ENCODE measurements around the gene PLEKHA5.
"Not testable (repeated sequence)": the region's sequence is repeated elsewhere in the genome, so short reads cannot be mapped to it uniquely, and the experiment has no call there.

Gene PLEKHA5

GRCh38 chr12:19301223-19301622, 171.7 kb downstream of the PLEKHA5 start:
- POLR2A ChIA-PET (ENCODE audit: low non-redundant PET): no interaction called here
- CTCF ChIA-PET: no interaction called here
- no peak overlapping the region for H3K27ac ChIP-seq
- no peak for TF ChIP-seq CTCF (conservative IDR thresholded peaks at IDR 0.05; ENCODE audit: low read depth)
- DNase-seq (ENCODE audit: low spot score): no peak

GRCh38 chr12:19301688-19302087, 172.2 kb downstream of the PLEKHA5 start:
- CTCF ChIA-PET: no interaction called here

GRCh38 chr12:19302100-19302640, 172.6 kb downstream of the PLEKHA5 start:
- no peak overlapping the region for H3K27ac ChIP-seq
- CTCF ChIA-PET: no interaction called here
- no peak for TF ChIP-seq CTCF (conservative IDR thresholded peaks at IDR 0.05; ENCODE audit: low read depth)
- POLR2A ChIA-PET (ENCODE audit: low non-redundant PET): no interaction called here
- no peak for DNase-seq (ENCODE audit: low spot score)

More at GRCh38 chr12:19301688-19302087, 172.2 kb downstream of the PLEKHA5 start:
- no peak for TF ChIP-seq CTCF (conservative IDR thresholded peaks at IDR 0.05; ENCODE audit: low read depth)
- POLR2A ChIA-PET (ENCODE audit: low non-redundant PET): no interaction called here
- no peak overlapping the region for H3K27ac ChIP-seq
- no peak for DNase-seq (ENCODE audit: low spot score)

- ChIA-PET CTCF (interaction anchor here (0.6 to 0.9 kb wide), 2 partner anchors 14 to 45 kb away, joined by 5 read pairs; no protein-coding TSS in a partner anchor), POLR2A (ENCODE audit: low non-redundant PET) (no interaction called here)
- H3K27ac ChIP-seq: no peak overlapping the region
- no peak for TF ChIP-seq CTCF (conservative IDR thresholded peaks at IDR 0.05; ENCODE audit: low read depth)
- DNase-seq (ENCODE audit: low spot score): no peak
Measured at GRCh38 chr12:19303496-19303895, 174.0 kb downstream of the PLEKHA5 start.

GRCh38 chr12:19304149-19304750, 174.7 kb downstream of the PLEKHA5 start:
- POLR2A ChIA-PET (ENCODE audit: low non-redundant PET): no interaction called here

GRCh38 chr12:19305621-19306020, 176.1 kb downstream of the PLEKHA5 start:
- DNase-seq (ENCODE audit: low spot score); H3K27ac ChIP-seq; POLR2A ChIA-PET (ENCODE audit: low non-redundant PET): not testable (repeated sequence)
- CTCF ChIA-PET: interaction anchor here (0.7 kb wide), 1 partner anchor 433 kb away, joined by 4 read pairs; no protein-coding TSS in a partner anchor

More at GRCh38 chr12:19304149-19304750, 174.7 kb downstream of the PLEKHA5 start:
- CTCF ChIA-PET: interaction anchor here (0.9 kb wide), 1 partner anchor 15 kb away, joined by 5 read pairs; no protein-coding TSS in a partner anchor
- TF ChIP-seq CTCF (conservative IDR thresholded peaks at IDR 0.05; ENCODE audit: low read depth): no peak
- no peak overlapping the region for H3K27ac ChIP-seq
- no peak for DNase-seq (ENCODE audit: low spot score)

GRCh38 chr12:19306366-19306765, 176.8 kb downstream of the PLEKHA5 start:
- no peak for DNase-seq (ENCODE audit: low spot score)
- CTCF ChIA-PET: interaction anchor here (0.6 to 0.7 kb wide), 2 partner anchors 167 to 433 kb away, joined by 3 to 4 read pairs; no protein-coding TSS in a partner anchor
- H3K27ac ChIP-seq: no peak overlapping the region
- POLR2A ChIA-PET (ENCODE audit: low non-redundant PET): no interaction called here
- TF ChIP-seq CTCF (conservative IDR thresholded peaks at IDR 0.05; ENCODE audit: low read depth): no peak

Data from RWPE1 (cell line).